ENCODE results near the gene DHRSX.
"Not testable (repeated sequence)": the region's sequence is repeated elsewhere in the genome, so short reads cannot be mapped to it uniquely, and the experiment has no call there.

The DHRSX gene

GRCh38 chrX:2242326-2242725 lies 258.4 kb downstream of the DHRSX start:
- DNase-seq = no peak

- DNase-seq = not testable (repeated sequence)
Observed at GRCh38 chrX:2241496-2241895, 259.3 kb downstream of the DHRSX start.

DNA sequence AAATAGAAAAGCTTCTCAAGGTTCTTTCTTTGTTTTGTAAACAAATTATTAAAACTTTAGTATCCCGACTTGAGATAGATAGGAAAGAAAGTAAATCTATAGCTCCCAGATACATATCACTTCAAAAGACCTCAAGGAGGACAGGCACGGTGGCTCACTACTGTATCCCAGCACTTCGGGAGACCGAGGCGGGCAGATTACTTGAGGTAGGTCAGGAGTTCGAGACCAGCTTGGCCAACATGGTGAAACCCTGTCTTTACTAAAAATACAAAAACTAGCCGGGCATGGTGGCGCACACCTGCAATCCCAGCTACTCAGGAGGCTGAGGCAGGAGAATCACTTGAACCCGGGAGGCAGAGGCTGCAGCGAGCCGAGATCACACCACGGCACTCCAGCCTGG lies 260.0 kb downstream of the DHRSX start:
- DNase-seq = not testable (repeated sequence)

DNA sequence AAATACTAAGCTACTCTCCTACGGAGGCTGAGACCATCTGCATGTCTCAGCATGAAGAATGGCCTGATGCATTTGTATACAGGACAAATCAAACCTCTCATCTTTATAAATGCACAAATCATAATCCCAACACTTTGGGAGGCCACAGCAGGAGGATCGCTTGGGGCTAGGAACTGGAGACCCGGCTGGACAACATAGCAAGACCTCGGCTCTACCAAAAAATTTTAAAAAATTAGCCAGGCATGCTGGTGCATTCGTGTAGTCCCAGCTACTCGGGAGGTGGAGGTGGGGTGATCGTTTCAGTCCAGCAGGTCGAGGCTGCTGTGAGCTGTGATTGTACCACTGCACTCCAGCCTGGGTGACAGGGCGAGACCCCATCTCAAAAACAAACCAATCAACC lies 262.8 kb downstream of the DHRSX start:
- no peak for DNase-seq

DNA sequence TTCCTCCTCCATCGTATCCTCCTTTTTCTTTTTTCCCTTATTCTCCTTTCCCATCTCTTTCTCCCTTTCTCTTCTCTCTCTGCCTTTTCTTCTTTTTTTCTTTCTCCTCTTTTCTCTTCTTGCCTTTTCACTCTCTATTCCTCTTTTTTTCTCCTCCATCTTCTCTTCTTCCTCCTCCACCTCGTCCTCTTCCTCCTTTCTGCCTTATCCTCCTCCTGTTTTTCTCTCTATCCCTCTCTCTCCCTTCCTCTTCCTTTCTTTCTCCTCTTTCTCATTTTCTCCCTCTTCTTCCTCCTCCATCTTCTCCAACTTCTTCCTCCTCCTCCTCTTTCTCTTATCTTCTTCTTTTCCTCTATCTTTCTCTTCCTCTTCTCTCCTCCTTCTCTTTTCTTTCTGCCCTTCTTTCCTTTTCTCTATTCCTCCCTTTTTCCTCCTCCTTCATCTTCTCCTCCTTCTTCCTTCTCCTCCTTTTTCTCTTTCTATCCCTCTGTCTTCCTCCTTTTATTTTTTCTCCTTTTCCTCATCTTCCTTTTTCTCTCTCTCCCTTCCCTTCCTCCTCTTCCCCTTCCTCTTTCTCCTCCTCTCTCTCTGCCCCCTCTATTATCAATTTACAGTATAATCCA lies 269.1 kb downstream of the DHRSX start:
- no peak for DNase-seq

GRCh38 chrX:2230457-2230856 lies 270.3 kb downstream of the DHRSX start:
- no peak for DNase-seq

GRCh38 chrX:2228536-2228935 lies 272.2 kb downstream of the DHRSX start:
- no peak for DNase-seq

DNA sequence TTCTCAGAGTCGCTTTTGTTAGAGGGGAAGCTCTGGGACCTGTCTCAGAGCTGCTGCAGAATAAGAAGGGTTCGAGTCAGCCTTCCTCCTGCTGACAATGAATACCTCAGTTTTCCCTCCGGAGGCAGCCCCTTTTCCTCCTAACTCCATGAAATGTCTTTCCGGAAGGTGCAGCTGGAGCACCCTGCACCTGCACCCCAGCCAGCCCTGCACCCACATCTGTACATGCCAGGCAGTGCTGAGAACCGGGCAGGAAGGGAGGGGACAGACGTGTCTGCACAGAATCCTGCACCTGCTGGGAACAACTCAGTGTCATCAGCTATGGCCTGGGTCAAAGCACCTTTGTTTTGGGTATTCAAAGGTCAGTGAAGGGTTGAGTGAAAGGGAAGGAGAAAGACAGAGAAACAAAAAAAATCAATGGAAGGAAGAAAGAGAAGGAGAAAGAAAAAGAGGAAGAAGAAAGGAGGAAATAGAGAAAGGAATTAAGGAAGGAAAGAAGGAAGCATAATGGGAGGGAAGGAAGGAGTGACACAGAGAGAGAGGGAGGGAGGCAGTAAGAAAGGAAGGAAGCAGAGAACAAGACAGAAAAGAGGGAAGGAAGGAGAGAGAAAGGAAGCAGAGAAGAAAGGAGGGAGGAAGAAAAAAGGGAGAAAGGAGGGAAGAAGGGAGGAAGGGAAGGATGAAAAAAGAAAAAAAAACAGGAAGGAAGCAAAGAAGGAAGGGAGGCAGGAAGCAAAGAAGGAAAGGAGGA lies 273.7 kb downstream of the DHRSX start:
- no peak for DNase-seq

DNA sequence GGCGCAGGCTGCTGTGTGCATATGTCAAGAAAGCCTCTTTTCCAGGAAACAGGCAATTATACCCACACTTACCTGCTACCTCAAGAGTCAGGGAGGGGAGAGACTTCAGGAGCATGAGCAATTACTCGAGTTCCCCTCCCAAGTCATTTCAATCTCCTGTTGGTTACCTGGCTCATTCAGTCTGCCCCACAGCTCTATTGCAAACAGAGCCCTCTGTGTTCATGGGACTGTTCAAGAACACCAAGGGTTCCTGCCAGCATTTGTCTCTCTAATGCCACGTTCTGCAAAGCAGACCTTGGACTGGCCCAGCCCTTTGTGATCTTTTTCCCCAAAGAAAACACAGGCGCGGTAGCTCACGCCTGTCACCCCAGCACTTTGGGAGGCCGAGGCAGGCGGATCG lies 274.6 kb downstream of the DHRSX start:
- DNase-seq = no peak

DNA sequence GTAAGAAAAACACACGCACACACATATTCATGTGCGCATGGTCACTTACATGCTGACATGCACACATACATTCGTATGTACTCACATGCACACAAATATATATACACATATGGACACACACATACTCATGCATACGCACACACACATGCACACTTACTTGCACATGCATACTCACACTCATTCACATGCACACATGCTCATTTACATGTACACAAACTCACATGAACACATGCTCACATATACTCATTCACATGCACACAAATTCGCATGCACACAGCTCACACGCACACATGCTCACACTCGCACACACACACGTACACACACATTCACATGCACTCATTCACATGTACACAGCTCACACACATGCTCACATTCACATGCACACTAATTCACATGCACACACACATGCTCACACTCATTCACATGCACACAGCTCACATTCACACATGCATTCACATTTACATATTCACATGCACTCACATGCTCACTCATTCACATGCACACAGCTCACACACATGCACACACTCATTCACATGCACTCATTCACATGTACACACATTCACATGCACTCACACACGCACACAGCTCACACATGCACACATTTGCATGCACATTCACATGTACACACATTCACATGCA lies 276.1 kb downstream of the DHRSX start:
- DNase-seq = no peak

GRCh38 chrX:2224161-2224560 lies 276.6 kb downstream of the DHRSX start:
- no peak for DNase-seq

GRCh38 chrX:2220829-2221567 lies 279.8 kb downstream of the DHRSX start:
- DNase-seq = no peak

DNA sequence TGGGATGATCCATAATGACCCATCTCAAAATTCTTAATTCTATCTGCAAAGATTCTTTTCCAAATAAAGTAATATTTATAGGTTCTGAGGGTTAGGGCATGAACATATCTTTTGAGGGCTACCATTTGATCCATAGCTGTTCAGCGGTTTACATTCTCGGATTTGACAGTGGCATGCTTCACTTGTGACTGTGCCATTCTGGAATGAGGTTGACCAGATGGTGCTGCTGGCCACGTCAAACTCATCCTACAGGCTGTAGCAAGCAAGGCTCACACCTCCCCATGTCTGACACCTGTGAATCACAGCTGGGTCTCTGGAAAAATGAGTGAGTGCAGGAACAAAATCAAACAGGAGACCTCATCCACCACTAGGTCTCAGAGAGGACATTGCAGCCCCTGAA lies 280.5 kb downstream of the DHRSX start:
- DNase-seq = no peak

- not testable (repeated sequence) for DNase-seq
Observed at GRCh38 chrX:2214138-2214823, 286.5 kb downstream of the DHRSX start.

GRCh38 chrX:2211667-2212066 lies 289.1 kb downstream of the DHRSX start:
- DNase-seq = not testable (repeated sequence)

DNA sequence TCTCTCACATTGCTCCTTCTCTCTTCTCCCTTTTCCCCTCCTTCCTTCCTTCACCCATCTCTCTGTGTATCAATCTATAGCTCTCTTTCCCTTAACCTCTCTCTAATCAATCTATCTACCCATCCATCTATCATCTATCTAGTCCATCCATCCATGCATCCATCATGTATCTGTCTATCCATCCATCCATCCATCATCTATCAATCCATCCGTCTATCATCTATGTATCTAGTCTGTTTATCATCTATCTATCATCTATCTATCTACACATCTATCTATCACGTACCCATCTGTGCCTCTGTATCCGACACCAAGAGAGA lies 307.5 kb downstream of the DHRSX start:
- no peak for DNase-seq

GRCh38 chrX:2192584-2193272 lies 308.0 kb downstream of the DHRSX start:
- no peak for DNase-seq

GRCh38 chrX:2188840-2189239 lies 311.9 kb downstream of the DHRSX start:
- no peak for DNase-seq

DNA sequence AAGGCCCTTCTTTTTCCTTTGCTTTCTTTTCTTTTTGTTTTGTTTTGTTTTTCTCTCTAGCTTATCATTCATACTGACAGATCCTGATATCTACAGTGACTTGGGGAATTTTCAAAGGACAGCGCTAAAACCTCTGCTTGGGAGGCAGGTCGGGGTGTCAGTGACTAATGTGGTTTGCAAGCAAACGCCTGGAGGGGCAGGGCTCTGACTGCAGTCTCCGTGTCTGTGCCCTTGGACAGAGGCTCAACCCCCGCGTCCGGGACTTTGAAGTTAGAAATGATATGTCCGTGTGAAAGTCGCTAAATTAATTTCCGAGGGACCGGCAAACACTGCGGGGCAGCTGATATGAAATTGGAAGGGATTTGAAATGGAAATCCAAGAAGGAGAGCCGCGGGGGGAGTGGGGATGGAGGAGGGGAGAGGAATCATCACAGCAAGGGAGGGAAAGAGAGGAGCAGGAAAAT lies 312.4 kb downstream of the DHRSX start:
- DNase-seq = no peak

DNA sequence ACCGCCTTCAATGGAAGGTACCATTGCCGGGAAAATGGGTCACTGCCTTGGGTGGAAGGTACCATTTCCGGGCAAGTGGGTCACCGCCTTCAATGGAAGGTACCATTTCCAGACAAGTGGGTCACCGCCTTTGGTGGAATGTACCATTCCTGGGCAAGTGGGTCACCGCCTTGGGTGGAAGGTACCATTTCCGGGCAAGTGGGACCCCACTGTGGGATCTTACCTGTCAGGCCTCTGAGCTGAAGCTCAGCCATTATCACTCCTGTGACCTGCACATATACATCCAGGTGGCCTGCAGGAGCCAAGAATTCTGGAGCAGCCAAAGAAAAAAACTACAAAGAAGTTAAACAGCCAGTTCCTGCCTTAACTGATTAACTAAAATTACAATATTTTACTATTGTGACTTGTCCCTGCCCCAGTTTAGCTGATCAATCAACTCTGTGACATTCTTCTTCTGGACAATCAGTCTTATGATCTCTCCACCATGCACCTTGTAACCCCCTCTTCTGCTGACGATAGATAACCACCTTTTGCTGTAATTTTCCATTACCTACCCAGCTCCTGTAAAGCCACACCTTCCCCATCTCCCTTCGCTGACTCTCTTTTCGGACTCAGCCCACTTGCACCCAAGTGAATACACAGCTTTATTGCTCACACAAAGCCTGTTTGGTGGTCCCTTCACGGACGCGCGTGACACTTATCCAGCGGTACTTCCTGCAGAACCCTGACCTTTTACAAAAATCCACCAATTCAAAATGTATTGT lies 313.2 kb downstream of the DHRSX start:
- no peak for DNase-seq

GRCh38 chrX:2185341-2186082 lies 315.3 kb downstream of the DHRSX start:
- DNase-seq = no peak
